Activated effector memory CD4-positive, alpha-beta T cell treated with Interleukin-2 at 50 U/mL for 16 hours (primary cell): ENCODE measurements around the gene ZNF496.

Experiments
- DNase-seq: peaks from one replicate; pipeline ENCODE4 v3.0.0-alpha.2; 2020

ZNF496 gene

GRCh38 chr1:247326411-247327130 lies 5.1 kb downstream of the ZNF496 start:
- DNase-seq, result no peak

- no peak for DNase-seq
These were observed 6.7 kb downstream of the ZNF496 start for GRCh38 chr1:247324923-247325322.

- DNase-seq, result no peak
These were observed 7.4 kb downstream of the ZNF496 start for GRCh38 chr1:247324204-247324787.

- DNase-seq, result no peak
These were observed 8.6 kb downstream of the ZNF496 start for GRCh38 chr1:247322849-247323586.

DNA sequence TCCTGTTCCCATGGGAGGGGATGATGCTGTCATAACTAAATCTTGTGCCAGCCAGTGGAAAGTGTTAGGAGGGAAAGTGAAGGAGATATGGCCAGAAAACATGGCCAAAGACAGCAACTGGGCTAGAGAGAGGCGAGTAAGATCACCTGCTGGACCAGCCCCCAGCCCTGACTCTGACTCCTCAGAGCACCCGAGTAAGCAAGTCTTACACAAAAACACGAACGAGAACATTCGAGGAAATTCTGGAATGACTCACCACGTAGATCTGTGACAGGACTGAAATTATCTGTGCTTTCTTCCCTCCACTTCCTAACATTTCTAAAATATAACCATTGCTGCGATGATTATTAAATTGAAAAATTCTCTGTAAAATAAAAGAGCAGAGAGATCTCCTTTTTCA lies 9.2 kb downstream of the ZNF496 start:
- DNase-seq, result no peak

DNA sequence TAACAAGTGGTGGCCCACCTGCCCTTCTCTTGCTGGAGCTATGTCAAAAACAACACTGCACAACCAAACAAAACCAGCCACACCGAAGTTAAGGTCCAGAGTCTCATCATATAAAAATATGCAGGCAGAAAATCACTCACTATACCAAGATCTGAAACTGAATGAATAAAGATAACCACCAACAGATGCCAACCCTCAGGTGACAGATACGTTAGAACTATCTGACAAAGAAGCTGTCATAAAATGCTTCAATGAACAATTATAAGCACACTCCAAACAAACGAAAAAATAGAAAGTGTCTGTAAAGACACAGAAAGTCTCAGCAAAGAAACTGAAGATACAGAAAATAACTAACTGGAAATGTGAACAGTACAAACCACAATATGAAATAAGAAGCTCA lies 14.0 kb downstream of the ZNF496 start:
- no peak for DNase-seq

GRCh38 chr1:247316590-247317197 lies 15.0 kb downstream of the ZNF496 start:
- no peak for DNase-seq

- DNase-seq, result no peak
These were observed 27.6 kb downstream of the ZNF496 start for GRCh38 chr1:247304031-247304430.

GRCh38 chr1:247303216-247303615 lies 28.5 kb downstream of the ZNF496 start:
- no peak for DNase-seq

- no peak for DNase-seq
These were observed 30.5 kb downstream of the ZNF496 start for GRCh38 chr1:247301176-247301540.

DNA sequence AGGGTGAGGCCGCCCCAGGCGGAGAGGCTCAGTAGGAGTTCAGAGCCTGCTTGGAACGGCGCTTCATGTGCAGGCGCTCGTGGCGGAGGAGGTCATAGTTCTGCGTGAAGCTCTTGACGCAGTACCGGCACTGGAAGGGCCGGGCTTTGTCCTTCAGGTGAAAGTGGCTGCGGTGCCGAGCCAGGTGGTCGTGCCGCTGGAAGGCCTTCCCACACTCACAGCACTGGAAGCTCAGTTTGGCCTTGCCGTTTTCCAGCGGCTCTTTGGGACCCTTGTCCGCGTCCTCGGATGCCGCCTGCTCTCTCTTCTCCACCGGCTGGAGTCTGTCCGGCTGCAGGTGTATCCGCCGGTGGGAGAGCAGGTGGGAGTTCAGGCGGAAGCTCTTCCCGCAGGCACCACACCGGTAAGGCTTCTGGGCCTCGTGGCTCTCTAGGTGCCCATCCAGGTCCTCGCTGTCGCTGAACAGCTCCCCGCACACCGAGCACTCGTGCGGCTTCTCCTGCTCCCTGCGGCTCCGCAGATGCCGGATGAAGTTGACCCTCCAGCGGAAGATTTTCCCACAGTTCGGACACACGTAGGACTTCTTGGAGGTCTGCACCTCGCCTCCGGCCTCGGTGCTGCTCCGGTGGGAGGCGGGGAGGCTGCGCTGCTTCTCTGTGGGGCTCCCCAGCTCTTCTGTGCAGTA lies 31.0 kb downstream of the ZNF496 start:
- DNase-seq, result no peak

GRCh38 chr1:247299723-247300381 lies 31.8 kb downstream of the ZNF496 start:
- DNase-seq, result no peak

DNA sequence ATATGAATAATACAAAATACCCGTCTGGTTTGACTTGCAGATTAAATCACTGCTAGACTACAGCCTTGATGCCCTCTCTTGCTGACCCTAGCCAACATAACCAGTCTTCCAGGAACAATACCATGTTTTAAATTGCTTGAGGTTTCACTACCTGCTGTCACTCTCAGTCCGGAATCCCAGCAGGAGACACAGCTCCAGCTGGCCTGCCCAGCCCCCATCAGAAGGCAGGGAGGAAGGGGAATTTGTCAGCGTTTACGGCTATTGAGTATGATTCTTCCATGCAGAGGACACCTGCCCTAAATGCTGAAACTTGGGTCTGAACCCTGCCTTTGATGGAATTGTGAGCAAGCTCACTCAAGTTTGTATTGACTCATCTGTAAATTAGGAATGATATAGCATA lies 33.0 kb downstream of the ZNF496 start:
- no peak for DNase-seq

DNA sequence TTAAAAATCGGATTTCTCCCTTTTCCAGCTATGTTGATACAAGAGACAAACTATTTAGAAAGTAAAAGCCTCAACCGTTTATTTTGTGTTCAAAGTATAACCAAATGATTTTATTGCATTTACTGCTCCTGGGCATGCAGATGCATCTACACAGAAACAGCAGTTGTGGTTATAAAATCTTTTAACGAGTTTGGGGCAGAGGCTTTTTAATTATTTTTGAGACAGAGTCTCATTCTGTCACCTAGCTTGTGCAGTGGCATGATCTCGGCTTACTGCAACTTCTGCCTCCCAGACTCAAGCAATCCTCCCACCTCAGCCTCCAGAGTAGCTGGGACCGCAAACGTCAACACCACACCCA lies 33.6 kb downstream of the ZNF496 start:
- DNase-seq, result no peak

GRCh38 chr1:247297263-247298123 lies 34.2 kb downstream of the ZNF496 start:
- no peak for DNase-seq

GRCh38 chr1:247296599-247297180 lies 35.0 kb downstream of the ZNF496 start:
- DNase-seq, result no peak

GRCh38 chr1:247295746-247296145 lies 35.9 kb downstream of the ZNF496 start:
- DNase-seq, result no peak

GRCh38 chr1:247295274-247295684 lies 36.4 kb downstream of the ZNF496 start:
- DNase-seq, result no peak

DNA sequence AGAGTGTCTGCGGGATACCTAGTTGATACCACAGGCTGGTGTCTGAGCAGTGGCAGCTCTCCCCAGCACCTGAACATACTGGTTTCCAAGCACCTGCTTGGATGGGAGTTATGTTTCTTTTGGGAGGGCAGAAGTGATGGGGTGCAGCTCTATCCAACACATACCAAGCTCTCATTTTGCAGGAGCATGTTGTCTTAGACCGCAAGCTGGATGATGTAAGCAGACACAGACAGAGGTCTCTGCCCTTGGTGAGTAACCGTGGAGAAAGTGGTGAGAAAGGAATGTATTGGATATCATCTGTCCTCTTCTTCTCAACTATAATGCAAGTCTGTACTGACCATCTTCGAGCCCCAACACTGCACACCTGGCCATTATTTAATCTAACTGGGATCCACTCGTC lies 37.4 kb downstream of the ZNF496 start:
- DNase-seq, result no peak

DNA sequence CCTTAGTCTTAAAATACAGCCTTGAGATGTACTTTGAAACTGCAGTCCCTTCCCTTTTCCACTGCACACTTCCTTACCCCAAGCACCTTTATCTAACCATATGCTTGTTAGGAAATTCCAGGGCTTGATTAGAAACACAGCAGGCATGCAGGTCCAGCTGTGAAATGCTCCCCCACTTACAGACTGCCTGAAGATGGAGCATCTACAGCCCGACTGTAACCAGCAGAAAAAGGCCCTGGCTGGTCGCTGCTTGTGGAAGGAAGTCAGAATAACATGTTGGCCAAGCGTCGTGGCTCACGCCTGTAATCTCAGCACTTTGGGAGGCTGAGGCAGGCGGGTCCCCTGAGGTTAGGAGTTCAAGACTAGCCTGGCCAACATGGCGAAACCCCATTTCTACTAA lies 38.6 kb downstream of the ZNF496 start:
- DNase-seq, result no peak

DNA sequence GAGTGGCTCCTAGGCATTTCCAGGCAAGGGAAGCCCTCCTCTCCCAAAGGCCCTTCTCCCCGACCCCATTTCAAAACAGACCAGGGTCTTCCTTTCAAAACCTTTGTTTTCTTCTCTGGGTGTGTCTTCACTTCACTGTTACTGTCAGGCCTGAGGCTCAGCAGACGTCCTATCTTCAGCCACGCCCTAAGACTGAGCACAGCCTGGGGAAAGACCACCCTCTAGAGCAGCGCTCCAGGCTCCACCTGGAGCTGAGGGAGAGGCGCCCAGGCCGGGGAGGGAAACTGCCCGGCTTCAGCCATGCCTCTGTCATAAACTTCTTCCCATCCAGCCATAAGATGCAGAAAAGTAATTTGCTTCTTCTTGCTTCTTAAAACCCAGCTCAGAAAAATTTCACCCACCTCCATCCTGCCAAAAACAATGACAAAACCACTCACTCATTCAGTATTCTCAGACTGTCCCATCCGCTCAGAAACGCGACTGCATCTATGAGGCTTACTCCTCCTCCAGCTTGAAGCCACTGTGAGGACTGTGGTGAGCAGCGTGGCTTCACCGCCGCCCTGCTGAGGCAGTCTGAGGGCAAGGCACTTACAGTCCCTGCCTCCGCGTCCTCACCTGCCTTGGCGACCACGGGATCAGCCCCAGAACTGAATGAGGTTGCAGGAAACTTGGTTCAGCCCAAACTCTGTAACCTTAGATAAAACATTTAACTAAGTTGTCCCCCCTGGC lies 39.7 kb downstream of the ZNF496 start:
- no peak for DNase-seq
